Cardiac fibroblast (primary cell): ENCODE data around the gene CBX7.
A peak's percentile ranks its signal among the peaks of the same experiment; 100 is the strongest.
"Not testable (repeated sequence)": the region's sequence is repeated elsewhere in the genome, so short reads cannot be mapped to it uniquely, and the experiment has no call there.

ENCODE experiments used
- DNase-seq, 2 donors: peaks; one replicate each; pipeline versions ENCODE4 v3.0.0 to v3.0.0-alpha.2; 2010; ENCODE audit warnings: low read depth in 2 of 2
- H3K4me3 ChIP-seq, 2 donors: replicated peaks in 1 of 2; 1 replicate in 1 of 2; 2 replicates in 1 of 2; pipeline ENCODE4 v1.5.1; 2011; ENCODE audit warnings: low read depth in 2 of 2, low read length in 2 of 2, mild to moderate bottlenecking in 2 of 2, moderate library complexity in 1 of 2
- TF ChIP-seq, protein P1 (sequence below): IDR thresholded peaks from one replicate; pipeline ENCODE4 v1.5.1; 2011; ENCODE audit warnings: low read depth, mild to moderate bottlenecking, low read length, inconsistent platforms

CBX7 gene

DNA sequence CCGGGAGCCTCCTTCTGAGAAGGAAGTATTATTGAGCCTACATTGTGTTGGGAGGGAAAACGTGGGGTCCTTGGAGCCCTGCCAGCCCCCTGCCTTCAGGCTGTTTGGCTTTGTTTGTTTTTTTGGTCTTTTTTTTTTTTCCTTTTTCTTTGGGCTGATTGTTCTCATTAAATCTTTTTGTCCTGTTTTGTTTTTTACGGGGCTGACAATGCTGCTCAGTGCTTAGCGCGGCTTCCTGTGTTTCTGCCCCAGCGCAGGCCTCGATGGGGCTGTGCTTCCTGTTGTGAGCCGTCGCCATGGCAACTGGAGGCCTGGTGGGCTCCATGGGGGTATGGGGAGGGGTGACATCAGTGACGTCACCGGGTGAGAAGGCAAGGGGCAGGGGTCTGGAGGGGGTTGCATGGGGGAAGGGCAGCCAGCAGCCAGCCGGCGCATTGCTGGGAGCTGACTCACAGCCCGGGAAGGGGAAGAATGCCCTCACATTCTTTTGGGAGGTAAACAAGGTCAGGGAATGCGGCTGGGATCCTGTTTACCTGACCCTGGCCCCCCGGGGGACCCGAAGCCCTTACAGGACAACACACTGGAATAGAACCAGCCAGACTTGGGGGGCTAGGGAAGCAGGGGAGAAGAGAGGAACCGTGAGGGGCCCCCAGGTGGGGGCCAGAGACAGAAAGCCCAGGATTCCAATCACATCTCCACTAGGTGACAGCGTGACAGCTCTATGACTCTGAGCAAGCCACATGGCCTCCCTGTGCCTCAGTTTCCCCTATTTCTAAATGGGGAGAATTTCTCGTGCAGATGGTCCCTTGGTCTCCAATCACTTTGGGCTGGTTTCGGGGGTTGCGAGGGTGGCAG, 22.2 kb upstream of the CBX7 start:
- H3K4me3 ChIP-seq: no peak overlapping the region
- TF ChIP-seq, protein P1, sequence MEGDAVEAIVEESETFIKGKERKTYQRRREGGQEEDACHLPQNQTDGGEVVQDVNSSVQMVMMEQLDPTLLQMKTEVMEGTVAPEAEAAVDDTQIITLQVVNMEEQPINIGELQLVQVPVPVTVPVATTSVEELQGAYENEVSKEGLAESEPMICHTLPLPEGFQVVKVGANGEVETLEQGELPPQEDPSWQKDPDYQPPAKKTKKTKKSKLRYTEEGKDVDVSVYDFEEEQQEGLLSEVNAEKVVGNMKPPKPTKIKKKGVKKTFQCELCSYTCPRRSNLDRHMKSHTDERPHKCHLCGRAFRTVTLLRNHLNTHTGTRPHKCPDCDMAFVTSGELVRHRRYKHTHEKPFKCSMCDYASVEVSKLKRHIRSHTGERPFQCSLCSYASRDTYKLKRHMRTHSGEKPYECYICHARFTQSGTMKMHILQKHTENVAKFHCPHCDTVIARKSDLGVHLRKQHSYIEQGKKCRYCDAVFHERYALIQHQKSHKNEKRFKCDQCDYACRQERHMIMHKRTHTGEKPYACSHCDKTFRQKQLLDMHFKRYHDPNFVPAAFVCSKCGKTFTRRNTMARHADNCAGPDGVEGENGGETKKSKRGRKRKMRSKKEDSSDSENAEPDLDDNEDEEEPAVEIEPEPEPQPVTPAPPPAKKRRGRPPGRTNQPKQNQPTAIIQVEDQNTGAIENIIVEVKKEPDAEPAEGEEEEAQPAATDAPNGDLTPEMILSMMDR: no peak
- DNase-seq: peak; percentile 96 to 99

DNA sequence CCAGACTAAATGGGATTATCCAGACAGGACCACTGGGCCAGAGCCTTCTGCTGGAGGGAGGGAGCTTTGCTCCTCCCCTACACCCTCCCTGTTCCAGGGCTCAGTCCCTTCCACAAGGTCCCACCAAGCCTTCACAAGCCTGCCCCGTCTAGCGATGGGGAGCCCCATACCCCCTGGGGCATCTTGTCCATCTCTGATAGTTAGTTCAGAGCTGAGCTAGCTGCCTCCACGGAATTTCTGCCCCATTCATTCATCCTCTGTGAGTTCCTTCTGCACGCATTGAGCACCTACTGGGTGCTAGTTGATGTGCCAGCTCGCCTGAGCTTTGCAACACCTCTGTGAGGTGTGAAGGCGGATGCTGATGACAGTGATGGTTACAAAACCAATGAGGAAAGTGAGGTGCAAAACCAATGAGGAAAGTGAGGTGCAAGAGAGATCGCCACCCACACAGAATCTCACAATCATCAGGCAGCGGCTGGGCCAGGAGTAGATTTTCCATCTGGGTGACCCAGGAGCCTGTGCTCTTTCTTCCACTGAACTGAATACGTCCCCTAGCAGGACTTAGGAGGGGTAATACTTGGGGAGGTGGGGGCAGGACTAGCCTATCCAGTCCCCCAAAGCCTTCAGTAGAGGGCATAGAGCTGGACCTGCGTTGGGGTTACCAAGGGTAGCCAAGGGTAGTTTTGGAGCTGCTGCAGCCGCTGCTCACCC, 21.5 kb upstream of the CBX7 start:
- H3K4me3 ChIP-seq: no peak overlapping the region
- TF ChIP-seq, protein P1: no peak
- no peak for DNase-seq

DNA sequence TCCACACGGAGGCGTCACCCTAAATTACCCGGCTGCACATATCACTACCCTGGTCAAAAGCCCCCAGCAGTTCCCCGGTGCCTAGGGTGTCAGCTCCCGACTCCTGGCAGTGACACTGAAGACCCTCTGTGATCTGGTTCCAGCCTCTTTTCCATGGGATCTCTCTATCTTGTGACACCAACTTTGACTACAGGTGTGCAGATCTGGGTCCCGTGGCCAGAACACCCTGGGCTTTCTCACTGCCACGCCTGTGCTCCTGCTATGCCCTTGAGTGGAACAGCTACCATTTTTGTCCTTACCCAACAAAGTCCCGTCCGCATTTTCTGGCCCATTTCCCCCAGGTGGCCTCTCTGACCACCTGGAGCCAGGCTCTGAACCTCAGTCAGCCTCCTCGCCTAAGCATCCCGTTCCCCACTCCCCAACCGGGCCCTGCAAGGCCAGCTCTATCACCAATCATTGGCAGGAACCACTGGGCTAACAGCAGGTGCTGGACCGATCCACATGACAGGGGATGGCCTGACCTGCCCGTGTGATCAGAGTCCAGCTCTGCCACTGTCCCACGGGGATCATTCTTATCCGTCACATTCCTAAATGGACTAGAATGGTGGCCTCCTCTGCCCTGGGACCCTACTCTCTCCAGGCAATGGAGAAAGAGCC, 20.7 kb upstream of the CBX7 start:
- H3K4me3 ChIP-seq: no peak overlapping the region
- no peak for DNase-seq
- TF ChIP-seq, protein P1: no peak

DNA sequence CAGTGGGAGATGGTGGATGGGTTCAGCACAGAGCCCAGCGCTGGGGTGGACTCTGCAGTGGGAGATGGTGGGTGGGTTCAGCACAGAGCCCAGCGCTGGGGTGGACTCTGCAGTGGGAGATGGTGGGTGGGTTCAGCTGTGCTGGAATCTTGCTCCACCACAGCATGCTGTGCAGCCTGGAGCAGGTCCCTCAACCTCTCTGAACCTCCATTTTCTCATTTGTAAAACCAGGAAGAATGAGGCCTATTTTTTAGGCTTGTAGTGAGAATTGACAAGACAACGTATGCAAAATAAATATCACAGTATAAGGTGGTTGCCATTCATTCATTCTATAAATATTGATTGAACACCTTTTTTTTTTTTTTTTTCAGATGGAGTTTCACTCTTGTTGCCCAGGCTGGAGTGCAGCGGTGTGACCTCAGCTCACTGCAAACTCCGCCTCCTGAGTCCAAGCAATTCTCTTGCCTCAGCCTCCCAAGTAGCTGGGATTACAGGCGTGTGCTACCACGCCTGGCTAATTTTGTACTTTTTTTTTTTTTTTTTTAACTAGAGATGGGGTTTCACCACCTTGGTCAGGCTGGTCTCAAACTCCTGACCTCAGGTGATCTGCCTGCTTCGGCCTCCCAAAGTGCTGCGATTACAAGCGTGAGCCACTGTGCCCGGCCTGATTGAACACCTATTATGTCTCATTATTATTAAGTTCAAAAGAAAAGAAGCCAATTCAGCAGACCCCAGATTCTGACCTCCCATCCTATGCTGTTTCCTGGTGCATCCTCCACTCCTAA, 20.0 kb upstream of the CBX7 start:
- DNase-seq, H3K4me3 ChIP-seq: not testable (repeated sequence)

DNA sequence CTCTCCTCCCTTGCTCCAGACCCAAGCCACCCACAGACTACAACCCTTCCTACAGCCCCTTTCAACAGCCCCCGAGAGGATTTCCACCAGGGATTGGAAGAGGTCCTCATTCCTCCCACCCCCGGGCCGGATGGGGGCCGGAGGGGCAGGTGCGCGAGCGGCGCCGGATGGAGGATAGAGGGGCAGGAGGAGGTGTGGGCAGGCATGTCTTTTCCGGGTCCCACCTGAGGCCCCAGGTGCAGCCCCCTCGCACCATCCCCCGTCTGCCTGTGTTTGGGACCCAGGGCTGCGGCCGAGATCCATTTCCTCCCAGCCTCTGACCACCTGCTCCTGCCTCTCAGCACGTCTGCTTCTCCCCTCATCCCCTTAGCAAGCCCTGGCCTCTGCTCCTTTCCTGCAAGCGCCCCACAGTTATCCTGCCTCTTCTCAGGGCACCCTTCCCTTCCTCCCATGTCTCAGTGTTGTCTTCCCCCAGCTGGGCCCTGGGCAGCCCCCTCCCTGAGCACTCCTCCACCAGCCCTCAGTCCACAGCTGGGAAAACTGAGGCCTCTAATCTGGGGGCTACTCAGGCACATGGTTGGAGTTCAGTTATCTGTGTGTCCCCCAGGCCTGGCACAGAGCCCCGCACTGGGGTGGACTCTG, 19.3 kb upstream of the CBX7 start:
- TF ChIP-seq, protein P1: no peak
- no peak for DNase-seq
- H3K4me3 ChIP-seq: no peak overlapping the region

DNA sequence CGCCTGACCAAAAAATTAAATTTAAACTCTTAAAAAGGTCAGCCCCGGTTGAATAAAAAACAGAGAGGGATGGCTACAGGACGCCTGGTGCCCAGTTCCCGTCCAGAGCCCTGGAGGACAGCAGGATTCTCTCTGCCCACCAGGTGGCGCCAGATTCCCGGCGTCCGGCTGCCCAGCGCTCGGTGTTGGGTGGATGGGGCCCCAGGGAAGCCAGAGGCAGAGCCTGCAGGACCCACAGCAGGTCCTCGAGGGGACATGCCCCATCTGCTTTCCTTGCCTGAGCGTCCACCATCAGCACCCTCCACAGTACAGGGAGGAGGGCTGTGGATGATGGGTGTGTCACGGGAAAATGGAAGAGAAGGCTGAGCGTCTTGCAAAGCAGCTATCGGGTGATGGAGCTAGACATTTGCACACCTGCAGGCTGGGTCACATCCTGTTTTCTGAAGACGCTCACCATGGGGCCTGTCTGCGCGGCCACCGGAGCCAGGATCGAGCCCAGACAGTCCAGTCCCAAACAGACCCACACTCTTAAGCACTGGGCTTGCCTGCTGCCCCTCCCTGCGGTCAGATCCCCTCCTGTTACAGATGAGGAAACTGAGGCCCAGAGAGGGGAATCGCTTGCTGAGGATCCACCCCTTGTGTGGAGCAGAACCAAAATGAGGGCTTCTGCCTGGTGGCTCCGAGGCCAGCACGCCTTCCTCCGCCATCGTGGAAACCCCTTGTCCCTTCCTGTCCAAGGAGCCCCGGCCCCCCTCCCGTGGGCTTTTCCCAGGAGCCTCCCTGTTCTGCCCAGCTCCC, 18.5 kb upstream of the CBX7 start:
- DNase-seq: peak; percentile 75 to 80
- TF ChIP-seq, protein P1: peak; percentile 93
- H3K4me3 ChIP-seq: no peak overlapping the region
